HG03442 (cell line): ENCODE measurements around the gene NTM.
"Not testable (repeated sequence)": the region's sequence is repeated elsewhere in the genome, so short reads cannot be mapped to it uniquely, and the experiment has no call there.

Source experiments
- ATAC-seq: cut with Tn5 transposase; IDR thresholded peaks from one replicate; pipeline ENCODE4 v1.9.1; 2021; ENCODE audit warnings: mild to moderate bottlenecking, moderate library complexity; ENCODE audit not compliant: unreplicated experiment

NTM gene

GRCh38 chr11:132310390-132311375 lies 940.3 kb downstream of the NTM start:
- no peak for ATAC-seq

- ATAC-seq, result no peak
These were observed 941.3 kb downstream of the NTM start for GRCh38 chr11:132311703-132312102.

- ATAC-seq, result no peak
These were observed 941.7 kb downstream of the NTM start for GRCh38 chr11:132312161-132312560.

GRCh38 chr11:132312701-132313111 lies 942.3 kb downstream of the NTM start:
- no peak for ATAC-seq

- no peak for ATAC-seq
These were observed 944.6 kb downstream of the NTM start for GRCh38 chr11:132314911-132315455.

GRCh38 chr11:132315696-132316095 lies 945.3 kb downstream of the NTM start:
- ATAC-seq, result no peak

- no peak for ATAC-seq
These were observed 948.2 kb downstream of the NTM start for GRCh38 chr11:132318421-132319157.

GRCh38 chr11:132319419-132319818 lies 949.0 kb downstream of the NTM start:
- not testable (repeated sequence) for ATAC-seq

GRCh38 chr11:132330515-132330914 lies 960.1 kb downstream of the NTM start:
- no peak for ATAC-seq

- ATAC-seq, result no peak
These were observed 962.1 kb downstream of the NTM start for GRCh38 chr11:132332521-132332920.

- ATAC-seq, result no peak
These were observed 964.4 kb downstream of the NTM start for GRCh38 chr11:132334769-132335280.

GRCh38 chr11:132335311-132335710 lies 964.9 kb downstream of the NTM start:
- ATAC-seq, result no peak

GRCh38 chr11:132336781-132337535 lies 966.5 kb downstream of the NTM start:
- no peak for ATAC-seq

- ATAC-seq, result no peak
These were observed 967.5 kb downstream of the NTM start for GRCh38 chr11:132337819-132338416.

- ATAC-seq, result no peak
These were observed 972.0 kb downstream of the NTM start for GRCh38 chr11:132342408-132342807.

GRCh38 chr11:132343445-132344175 lies 973.2 kb downstream of the NTM start:
- no peak for ATAC-seq

- ATAC-seq, result no peak
These were observed 976.2 kb downstream of the NTM start for GRCh38 chr11:132346558-132347148.

GRCh38 chr11:132347156-132348090 lies 977.0 kb downstream of the NTM start:
- ATAC-seq, result no peak
